Tibial nerve (tissue), 4 donors: ENCODE measurements around the gene HSPB7. TPM values are rescaled to one million over a fixed set of nuclear protein-coding genes. Genes with fewer than 3 reads are reported as not detected.

Source experiments
- DNase-seq, 2 donors: peaks; one replicate each; pipeline ENCODE4 v3.0.0-alpha.2; 2019; ENCODE audit warnings: low spot score in 2 of 2
- H3K27ac ChIP-seq, 4 donors: fragments of 200-600 bp; sonication (generic) in 3 of 4; one replicate each; pipeline ENCODE4 v1.5.1; 2017 to 2019; ENCODE audit warnings: mild to moderate bottlenecking in 1 of 4
- H3K27me3 ChIP-seq, 2 donors: fragments of 200-600 bp; sonication (generic) in 1 of 2; one replicate each; pipeline versions ENCODE4 v1.5.1 to v1.6.0; 2017 to 2019
- H3K36me3 ChIP-seq, 3 donors: fragments of 200-600 bp; sonication (generic); one replicate each; pipeline ENCODE4 v1.5.1; 2018 to 2019
- H3K4me1 ChIP-seq, 4 donors: fragments of 200-600 bp; sonication (generic) in 3 of 4; one replicate each; pipeline ENCODE4 v1.5.1; 2017 to 2019
- H3K4me3 ChIP-seq, 4 donors: fragments of 200-600 bp; sonication (generic) in 3 of 4; one replicate each; pipeline ENCODE4 v1.5.1; 2017 to 2019; ENCODE audit warnings: mild to moderate bottlenecking in 1 of 4, moderate library complexity in 1 of 4
- H3K9me3 ChIP-seq, 4 donors: fragments of 200-600 bp; sonication (generic) in 3 of 4; one replicate each; pipeline ENCODE4 v1.5.1; 2017 to 2019
- EP300 ChIP-seq, 2 donors: sonication (generic); formaldehyde crosslinking; IDR thresholded peaks; one replicate each; pipeline ENCODE4 v1.6.1; 2017; ENCODE audit warnings: antibody characterized with exemption in 2 of 2, mild to moderate bottlenecking in 1 of 2
- POLR2A ChIP-seq, 2 donors: fragments of 450-650 bp; IDR thresholded peaks; one replicate each; pipeline ENCODE4 v1.6.1; 2017; ENCODE audit warnings: antibody characterized with exemption in 2 of 2, mild to moderate bottlenecking in 2 of 2, moderate library complexity in 2 of 2
- WGBS, 2 donors: methylation state at CpG; one replicate each; pipeline ENCODE4 v1.1.5; 2018; 5-methylcytosine and 5-hydroxymethylcytosine counted together
- small RNA-seq: library from RNA; depleted of rRNA; stranded (forward); fragments of <200 nt; gene quantifications from one replicate; pipeline ENCODE3, GENCODE V24; 2016
- total RNA-seq, 4 donors: library from RNA; depleted of rRNA; stranded (reverse); fragments of >200 nt; gene quantifications; one replicate each; pipeline ENCODE4 v1.1.0, GENCODE V29; 2016
- TF ChIP-seq, protein P1 (sequence below), 5 experiments: fragments of 200-600 bp in 3 of 5; fragments of 450-650 bp in 2 of 5; sonication (generic) in 3 of 5; IDR thresholded peaks; one replicate each; pipeline ENCODE4 v1.5.1; 2016 to 2019; ENCODE audit warnings: antibody characterized with exemption in 5 of 5, mild to moderate bottlenecking in 3 of 5, moderate library complexity in 2 of 5

The HSPB7 gene
- total RNA-seq, 4 donors from 2014 or later, result 10.4 to 42.6 (median 27.6) TPM

DNA sequence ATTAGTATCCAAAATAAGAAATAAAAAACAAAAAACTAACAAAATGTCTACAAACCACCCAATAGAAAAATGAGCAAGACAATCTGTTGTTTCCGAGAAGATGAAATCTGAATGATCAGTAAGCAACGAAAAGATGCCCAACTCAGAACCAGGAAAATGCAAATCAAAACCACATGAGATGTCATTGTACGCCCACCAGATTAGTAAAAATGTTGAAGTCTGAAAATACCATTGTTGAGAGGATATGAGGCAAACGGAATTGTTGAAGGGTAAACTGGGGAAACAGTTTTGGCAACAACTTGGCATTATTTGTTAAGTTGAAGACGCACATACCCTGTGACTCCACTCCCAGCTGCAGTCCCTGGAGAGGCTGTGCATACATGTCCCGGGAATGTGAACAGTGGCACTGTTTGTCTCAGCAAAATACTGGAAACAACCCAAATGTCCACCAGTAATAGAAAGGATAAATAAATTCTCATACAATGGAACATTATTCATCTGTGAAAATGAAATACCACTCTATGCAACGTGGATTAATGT, 52.5 kb downstream of the HSPB7 start:
- H3K4me1 ChIP-seq, result peaks cover 0 to 71% (median 25%) of the 10 kb centered on the region in 4 donors
- no peaks in the 10 kb centered on the region for H3K9me3 ChIP-seq
- peak; percentile 75 to 83 for TF ChIP-seq EP300 (IDR thresholded peaks at IDR 0.05)
- no peak for TF ChIP-seq POLR2A (IDR thresholded peaks at IDR 0.05)
- TF ChIP-seq, protein P1, sequence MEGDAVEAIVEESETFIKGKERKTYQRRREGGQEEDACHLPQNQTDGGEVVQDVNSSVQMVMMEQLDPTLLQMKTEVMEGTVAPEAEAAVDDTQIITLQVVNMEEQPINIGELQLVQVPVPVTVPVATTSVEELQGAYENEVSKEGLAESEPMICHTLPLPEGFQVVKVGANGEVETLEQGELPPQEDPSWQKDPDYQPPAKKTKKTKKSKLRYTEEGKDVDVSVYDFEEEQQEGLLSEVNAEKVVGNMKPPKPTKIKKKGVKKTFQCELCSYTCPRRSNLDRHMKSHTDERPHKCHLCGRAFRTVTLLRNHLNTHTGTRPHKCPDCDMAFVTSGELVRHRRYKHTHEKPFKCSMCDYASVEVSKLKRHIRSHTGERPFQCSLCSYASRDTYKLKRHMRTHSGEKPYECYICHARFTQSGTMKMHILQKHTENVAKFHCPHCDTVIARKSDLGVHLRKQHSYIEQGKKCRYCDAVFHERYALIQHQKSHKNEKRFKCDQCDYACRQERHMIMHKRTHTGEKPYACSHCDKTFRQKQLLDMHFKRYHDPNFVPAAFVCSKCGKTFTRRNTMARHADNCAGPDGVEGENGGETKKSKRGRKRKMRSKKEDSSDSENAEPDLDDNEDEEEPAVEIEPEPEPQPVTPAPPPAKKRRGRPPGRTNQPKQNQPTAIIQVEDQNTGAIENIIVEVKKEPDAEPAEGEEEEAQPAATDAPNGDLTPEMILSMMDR (IDR thresholded peaks at IDR 0.05), result no peak
- DNase-seq, result peak in 1 of 2 donors; percentile 27
- H3K4me3 ChIP-seq, result peak overlapping the region in 1 of 4 donors; percentile 1
- peak overlapping the region in 3 of 4 donors; percentile 63 to 83 (median 80) for H3K27ac ChIP-seq
- no peaks in the 10 kb centered on the region for H3K27me3 ChIP-seq
- H3K36me3 ChIP-seq, result peaks cover 0 to 23% (median 0%) of the 10 kb centered on the region in 3 donors
- 29 to 32% methylated on average over 7 of the region's 7 CpGs for WGBS, 2 donors

Small RNA genes lying within 50 kb of the gene (small RNA-seq; reads per million reads assigned to genes)
- gene AL355994.1, result not detected
- not detected for gene AL355994.5

Other genes with a start within 250 kb of the HSPB7 start
- 1 to 10 TPM; 1.1 to 2.5 (median 1.4) TPM for gene UQCRHL, start 210.4 kb downstream of the HSPB7 start, total RNA-seq
- gene SPEN, start 170.3 kb downstream of the HSPB7 start, total RNA-seq, result 10 to 100 TPM; 67.9 to 87.0 (median 77.8) TPM
- gene ZBTB17, start 41.9 kb downstream of the HSPB7 start, total RNA-seq, result 10 to 100 TPM; 34.5 to 85.2 (median 52.4) TPM
- under 1 TPM in 2 of 4 donors, not detected in 2; 0.39 to 0.90 TPM for gene SRARP, start 13.8 kb downstream of the HSPB7 start, total RNA-seq
- not detected for gene CLCNKA, start 4.0 kb upstream of the HSPB7 start, total RNA-seq
- gene CLCNKB, start 25.7 kb upstream of the HSPB7 start, total RNA-seq, result 1 to 10 TPM in 1 of 4 donors, under 1 TPM in 2, not detected in 1; 0.39 to 3.1 (median 0.44) TPM
- gene FAM131C, start 55.6 kb upstream of the HSPB7 start, total RNA-seq, result not detected
- gene EPHA2, start 138.0 kb upstream of the HSPB7 start, total RNA-seq, result 10 to 100 TPM; 30.0 to 66.9 (median 35.9) TPM
- gene ARHGEF19, start 194.6 kb upstream of the HSPB7 start, total RNA-seq, result 10 to 100 TPM in 2 of 4 donors, 1 to 10 TPM in 2; 7.8 to 19.3 (median 11.1) TPM
- gene CPLANE2, start 219.1 kb upstream of the HSPB7 start, total RNA-seq, result 10 to 100 TPM in 2 of 4 donors, 1 to 10 TPM in 2; 3.6 to 14.4 (median 9.6) TPM